SK-N-SH (cell line): ENCODE measurements around the gene COBL.

Source experiments
- GATA2 ChIP-seq: sonication (generic); formaldehyde crosslinking; IDR thresholded peaks from 2 replicates; pipeline ENCODE4 v1.5.0; 2020; ENCODE audit warnings: mild to moderate bottlenecking, missing genetic modification reagents
- RAD21 ChIP-seq: IDR thresholded peaks from 2 replicates; pipeline ENCODE4 v1.6.1; 2012; ENCODE audit warnings: mild to moderate bottlenecking, low read length
- TAF1 ChIP-seq: IDR thresholded peaks from 2 replicates; pipeline ENCODE4 v1.6.1; 2012; ENCODE audit warnings: low read depth, mild to moderate bottlenecking, low read length, moderate library complexity, borderline replicate concordance
- TF ChIP-seq, protein P1 (sequence below): fragments of 200-600 bp; sonication (generic); IDR thresholded peaks from 2 replicates; pipeline ENCODE4 v1.6.1; 2017; ENCODE audit warnings: antibody characterized with exemption, mild to moderate bottlenecking, moderate library complexity

DNA sequence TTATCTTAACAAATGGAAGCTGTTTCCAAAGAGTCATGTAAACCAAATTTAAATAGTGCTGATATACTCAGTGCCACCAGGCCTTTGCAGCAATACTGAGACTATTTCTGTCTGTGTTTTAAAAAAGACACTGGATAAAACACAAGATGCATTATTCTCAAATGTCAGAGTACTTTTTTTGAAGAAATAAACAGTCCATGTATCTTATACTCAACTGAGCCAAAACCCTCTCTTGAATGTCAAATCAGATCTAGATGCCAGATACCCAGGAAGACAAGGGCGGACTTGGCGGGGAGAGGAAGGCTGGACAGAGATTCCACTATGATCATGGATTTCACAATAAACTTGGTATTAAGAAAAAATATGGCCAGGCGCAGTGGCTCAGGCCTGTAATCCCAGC lies 127.6 kb downstream of the COBL start:
- TF ChIP-seq RAD21 (no peak), GATA2 (CRISPR knock-in tag) (no peak), TAF1 (no peak)
- TF ChIP-seq, protein P1, sequence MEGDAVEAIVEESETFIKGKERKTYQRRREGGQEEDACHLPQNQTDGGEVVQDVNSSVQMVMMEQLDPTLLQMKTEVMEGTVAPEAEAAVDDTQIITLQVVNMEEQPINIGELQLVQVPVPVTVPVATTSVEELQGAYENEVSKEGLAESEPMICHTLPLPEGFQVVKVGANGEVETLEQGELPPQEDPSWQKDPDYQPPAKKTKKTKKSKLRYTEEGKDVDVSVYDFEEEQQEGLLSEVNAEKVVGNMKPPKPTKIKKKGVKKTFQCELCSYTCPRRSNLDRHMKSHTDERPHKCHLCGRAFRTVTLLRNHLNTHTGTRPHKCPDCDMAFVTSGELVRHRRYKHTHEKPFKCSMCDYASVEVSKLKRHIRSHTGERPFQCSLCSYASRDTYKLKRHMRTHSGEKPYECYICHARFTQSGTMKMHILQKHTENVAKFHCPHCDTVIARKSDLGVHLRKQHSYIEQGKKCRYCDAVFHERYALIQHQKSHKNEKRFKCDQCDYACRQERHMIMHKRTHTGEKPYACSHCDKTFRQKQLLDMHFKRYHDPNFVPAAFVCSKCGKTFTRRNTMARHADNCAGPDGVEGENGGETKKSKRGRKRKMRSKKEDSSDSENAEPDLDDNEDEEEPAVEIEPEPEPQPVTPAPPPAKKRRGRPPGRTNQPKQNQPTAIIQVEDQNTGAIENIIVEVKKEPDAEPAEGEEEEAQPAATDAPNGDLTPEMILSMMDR = no peak
